ENCODE measurements around the gene VMAC. TPM values are rescaled to one million over a fixed set of nuclear protein-coding genes. Genes with fewer than 3 reads are reported as not detected.

The VMAC gene
- total and polyA plus RNA-seq, 9 of the 15 experiments (the other 6 are each of a cell fraction or from before 2014, with no cell fraction given) = 0.03 to 3.4 (median 1.1) TPM

GRCh38 chr19:5863030-5863665, 41.5 kb upstream of the VMAC start (continued):
- TF ChIP-seq ARID4B (CRISPR knock-in tag; IDR thresholded peaks at IDR 0.05) (no peak), ARID2 (IDR thresholded peaks at IDR 0.05) (no peak), KLF16 (IDR thresholded peaks at IDR 0.05) (no peak), MAFK (IDR thresholded peaks at IDR 0.05; ENCODE audit: low read length) (no peak), ERF (CRISPR knock-in tag; IDR thresholded peaks at IDR 0.05) (no peak), MEF2A (IDR thresholded peaks at IDR 0.05; ENCODE audit: control insufficient read depth, low read depth, low read length) (no peak), SP1 (CRISPR knock-in tag; IDR thresholded peaks at IDR 0.05) (no peak), CBX3 (IDR thresholded peaks at IDR 0.05; ENCODE audit: borderline replicate concordance in 1 of 2, low read length in 2 of 2) (no peak), EWSR1 (IDR thresholded peaks at IDR 0.05; ENCODE audit: borderline replicate concordance, low read depth, partially characterized antibody) (no peak), ZBTB33 (CRISPR knock-in tag; IDR thresholded peaks at IDR 0.05) (no peak)
